Colon (tissue), 2 donors: ENCODE results near the gene NRSN1.

ENCODE experiments used
- FAIRE-seq: peaks from 2 replicates; lab custom pipeline; 2012; peaks lifted over from hg19 to GRCh38; lab: Jason Lieb, UNC
- donor health status: control.
- donor health status: control.

NRSN1 gene

DNA sequence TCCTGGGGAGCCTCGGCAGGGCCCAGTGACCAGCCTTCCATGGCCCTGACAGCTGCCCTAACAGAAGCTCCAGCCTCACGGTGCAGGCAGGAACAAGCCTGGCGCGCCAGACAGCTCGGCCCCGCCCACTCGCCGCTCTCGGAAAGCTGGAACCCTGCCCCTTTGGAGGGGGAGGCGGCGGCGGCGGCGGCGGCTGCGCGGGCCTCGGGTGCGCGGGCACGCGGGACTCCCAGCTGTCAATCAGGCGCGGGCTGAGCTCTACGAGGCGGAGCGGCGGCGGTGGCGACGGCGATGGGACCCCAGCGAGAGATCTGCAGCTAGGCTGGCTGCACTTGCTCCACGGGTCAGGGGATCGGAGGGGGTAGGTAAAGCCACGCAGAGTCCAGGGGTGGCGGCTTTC, at the start of gene NRSN1:
Gene NRSN1 (plus strand): TSS at position 236 of the 400 bp plus-strand sequence. CDS start 8,113 bp downstream, outside the sequence.
- no peak for FAIRE-seq

DNA sequence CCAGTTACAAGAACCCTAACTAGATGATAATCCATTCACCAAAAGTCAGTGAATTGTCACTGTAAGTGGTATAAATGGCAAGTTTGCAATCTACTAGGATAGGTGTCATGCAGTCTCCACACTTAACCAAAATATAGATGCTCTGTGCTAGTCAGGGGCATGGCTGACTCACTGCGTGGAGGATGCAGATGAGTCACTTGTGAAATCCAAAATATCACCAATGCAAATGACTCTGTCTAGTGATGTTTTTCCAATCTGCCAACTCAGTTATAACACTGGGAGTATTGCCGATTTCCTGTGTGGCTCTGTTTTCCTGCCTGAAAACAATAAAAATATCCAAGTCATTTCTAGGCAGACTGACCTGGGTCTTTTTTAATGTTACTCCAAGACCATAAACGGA, 47.8 kb upstream of the NRSN1 start:
- FAIRE-seq = no peak

DNA sequence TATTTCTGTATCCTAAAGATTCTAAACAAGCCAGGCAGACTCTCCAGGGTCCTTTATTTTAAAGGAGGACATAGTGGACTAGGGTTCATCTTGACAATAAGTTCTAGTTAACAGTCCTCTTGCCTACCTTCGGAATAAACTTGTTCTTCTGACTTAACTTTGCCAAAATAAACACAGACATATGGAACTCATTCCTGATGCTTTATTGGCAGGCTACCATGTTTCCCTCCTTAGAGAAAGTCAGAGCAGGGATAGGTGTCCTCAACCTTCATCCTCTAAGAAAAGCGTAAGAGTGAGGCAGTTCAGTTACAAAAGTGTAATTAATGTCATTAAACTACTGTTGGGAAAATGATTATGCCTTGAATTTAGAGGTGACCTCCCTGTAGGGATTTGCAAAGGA, 46.9 kb upstream of the NRSN1 start:
- no peak for FAIRE-seq

DNA sequence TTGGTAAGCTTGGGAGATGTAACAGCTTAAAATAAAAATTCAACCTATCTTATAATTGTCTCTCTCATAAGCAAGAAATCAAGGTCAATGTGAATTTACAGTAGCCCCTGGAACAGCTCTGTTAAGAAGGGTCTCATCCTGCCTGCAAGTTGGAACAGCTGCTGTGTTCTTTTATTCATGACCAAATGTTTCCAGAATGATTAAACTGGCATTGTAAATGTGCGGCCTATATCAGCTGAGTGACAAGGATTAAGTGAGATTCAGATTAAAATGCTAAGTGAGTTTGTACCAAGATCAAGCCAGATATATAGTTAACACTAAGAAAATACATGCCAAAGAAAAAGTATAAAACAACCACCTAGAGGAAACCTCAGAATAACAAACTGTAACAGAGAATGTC, 45.3 kb upstream of the NRSN1 start:
- FAIRE-seq = no peak

DNA sequence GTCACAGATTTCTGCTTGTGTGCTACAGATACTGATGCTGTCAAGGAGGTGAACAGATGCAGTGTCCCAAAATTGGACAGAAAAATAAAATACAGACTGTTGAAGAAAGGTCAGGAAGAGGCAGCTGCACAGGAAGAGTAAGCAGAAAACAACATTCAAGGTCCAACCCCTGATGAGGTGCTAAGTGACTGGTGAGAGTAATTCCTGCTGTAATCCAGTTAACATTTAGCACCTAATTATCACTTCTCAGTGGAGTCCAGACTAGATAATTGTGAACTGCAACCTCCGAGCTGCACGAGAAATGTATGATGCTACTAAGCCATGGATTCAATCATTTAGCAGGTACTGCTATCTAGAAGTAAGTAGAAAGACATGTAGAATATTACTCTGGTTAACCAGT, 36.3 kb upstream of the NRSN1 start:
- no peak for FAIRE-seq

DNA sequence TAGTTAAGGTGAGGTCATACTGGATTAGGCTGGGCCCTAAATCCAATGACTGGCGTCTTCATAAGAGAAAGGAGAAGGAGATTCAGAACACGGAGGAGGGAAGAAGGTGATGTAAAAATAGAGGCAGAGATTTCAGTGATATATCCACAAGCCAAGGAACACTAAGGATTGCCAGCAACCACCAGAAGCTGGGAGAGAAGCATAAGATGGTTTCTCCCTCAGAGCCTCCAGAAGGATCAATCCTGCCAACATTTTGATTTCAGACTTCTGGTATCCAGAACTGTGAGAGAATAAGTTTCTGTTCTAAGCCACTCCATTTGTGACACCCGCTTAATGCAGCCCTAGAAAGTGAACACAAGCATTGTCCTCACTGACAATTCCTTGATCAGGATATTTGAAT, 33.6 kb upstream of the NRSN1 start:
- no peak for FAIRE-seq

DNA sequence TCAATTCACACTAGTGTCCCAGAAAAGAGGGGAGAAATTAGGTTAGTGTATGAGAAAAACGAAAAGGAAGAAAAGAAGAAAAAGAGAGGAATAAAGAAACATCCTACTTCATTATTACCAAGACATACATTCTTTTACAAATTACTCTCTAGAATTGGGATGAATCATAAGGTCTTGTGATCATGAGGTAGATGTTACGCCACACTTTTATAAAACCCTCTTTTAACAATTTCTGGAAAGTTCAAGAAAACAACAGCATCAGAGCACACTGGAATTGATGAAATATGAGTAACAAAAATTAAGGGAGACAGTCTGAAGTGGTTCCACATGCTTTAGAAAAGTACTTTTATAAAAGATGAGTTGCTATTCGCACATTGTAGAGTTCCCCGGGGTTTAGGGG, 32.6 kb upstream of the NRSN1 start:
- no peak for FAIRE-seq

DNA sequence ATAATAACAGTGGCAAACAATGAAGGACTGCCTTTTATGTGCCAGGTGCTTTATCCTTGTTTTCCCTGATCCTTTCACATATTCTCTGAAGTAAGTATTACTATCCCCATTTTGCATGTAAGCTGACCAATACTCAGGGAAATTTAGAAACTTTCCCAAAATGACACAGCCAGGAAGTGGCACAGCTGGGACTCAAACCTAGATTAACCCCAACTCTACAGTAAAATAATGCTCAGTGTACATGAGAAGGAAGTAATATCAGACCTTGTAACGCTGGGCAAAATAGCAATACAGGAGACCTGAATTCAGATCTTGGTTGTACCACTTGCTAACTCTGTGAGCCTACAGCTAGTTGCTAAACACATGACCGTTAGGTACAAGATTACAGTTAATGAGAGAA, 26.8 kb upstream of the NRSN1 start:
- FAIRE-seq = no peak

GRCh38 chr6:24100024-24100769, 25.8 kb upstream of the NRSN1 start:
- no peak for FAIRE-seq

GRCh38 chr6:24100770-24101155, 25.3 kb upstream of the NRSN1 start:
- FAIRE-seq = no peak

DNA sequence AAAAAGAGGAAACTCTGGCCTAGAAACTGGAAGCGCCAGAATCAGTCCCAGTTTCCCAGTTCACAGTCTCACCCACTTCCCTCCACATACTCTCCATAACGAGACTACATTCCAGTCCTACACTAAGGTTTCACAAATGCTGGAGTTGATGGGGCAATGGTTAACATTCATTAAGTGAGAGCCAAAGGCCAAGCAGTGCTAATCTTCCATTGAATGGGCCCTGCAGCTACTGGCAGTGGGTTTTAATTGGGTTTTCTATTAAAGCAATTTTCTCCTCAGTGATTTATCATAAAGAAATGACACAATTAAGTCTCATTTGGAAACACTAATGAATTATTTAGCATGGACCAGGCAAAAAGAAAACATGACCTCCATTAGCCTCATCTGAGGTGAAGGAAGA, 20.8 kb upstream of the NRSN1 start:
- no peak for FAIRE-seq

GRCh38 chr6:24106291-24106690, 19.7 kb upstream of the NRSN1 start:
- no peak for FAIRE-seq

DNA sequence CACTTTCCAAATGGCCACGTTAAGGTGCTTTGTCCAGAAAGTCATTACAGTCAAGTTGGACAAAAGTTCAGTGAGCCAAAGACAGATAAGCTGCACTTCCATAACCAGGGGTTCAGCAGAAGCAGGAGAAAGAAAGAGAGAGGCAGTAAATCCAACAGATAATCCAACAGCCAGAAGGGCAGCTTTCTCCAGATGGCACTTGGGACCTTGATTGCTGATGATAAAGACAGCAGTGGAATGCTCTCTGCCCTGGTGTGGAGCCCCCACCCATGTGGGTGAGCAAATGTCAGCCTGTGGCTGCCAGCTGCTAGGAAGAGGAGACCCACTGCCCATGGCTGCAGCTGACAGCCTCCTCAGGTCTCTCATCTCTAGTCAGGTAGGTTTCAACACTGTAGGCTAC, 18.7 kb upstream of the NRSN1 start:
- no peak for FAIRE-seq

DNA sequence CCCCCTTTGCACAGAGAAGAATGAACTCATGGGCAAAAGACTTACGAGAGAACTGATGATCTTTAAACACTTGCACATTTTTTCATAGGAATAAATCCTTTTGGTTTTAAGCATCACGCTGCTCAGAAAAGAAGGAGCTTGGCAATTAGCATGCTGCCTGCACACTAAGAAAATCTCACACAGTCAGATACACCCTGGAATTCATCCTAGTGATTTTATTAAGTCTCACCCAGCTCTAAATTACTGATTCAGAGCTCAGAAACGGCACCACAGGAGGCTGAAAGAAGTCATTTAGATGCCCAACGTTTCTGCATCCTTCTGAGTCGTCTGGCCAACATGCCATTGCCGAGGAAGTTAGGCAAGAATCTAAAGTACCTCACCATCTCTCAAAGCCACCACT, 18.0 kb upstream of the NRSN1 start:
- FAIRE-seq = no peak

- FAIRE-seq = no peak
Observed at GRCh38 chr6:24110417-24110816, 15.6 kb upstream of the NRSN1 start.

- no peak for FAIRE-seq
Observed at GRCh38 chr6:24113891-24114290, 12.1 kb upstream of the NRSN1 start.

GRCh38 chr6:24117021-24117420, 9.0 kb upstream of the NRSN1 start:
- no peak for FAIRE-seq

DNA sequence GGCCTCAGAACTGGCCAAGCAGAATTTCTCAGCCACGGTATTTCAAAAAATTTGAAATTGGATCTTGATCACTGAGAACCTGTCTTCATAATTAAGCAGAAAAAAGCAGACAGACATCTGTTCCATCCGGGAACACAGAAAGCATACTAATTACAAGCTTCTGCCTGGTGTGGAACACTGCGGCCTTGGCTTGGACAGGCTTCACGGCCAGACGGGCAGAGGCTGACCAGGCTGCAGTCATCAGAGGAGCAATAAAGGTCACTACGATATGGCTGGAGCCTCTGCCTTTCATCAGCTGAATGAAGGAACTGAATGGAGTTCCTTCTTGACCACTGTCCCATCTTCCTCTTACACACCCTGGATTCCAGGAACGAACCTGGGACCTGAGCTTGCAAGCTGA, 3.9 kb upstream of the NRSN1 start:
- FAIRE-seq = no peak

DNA sequence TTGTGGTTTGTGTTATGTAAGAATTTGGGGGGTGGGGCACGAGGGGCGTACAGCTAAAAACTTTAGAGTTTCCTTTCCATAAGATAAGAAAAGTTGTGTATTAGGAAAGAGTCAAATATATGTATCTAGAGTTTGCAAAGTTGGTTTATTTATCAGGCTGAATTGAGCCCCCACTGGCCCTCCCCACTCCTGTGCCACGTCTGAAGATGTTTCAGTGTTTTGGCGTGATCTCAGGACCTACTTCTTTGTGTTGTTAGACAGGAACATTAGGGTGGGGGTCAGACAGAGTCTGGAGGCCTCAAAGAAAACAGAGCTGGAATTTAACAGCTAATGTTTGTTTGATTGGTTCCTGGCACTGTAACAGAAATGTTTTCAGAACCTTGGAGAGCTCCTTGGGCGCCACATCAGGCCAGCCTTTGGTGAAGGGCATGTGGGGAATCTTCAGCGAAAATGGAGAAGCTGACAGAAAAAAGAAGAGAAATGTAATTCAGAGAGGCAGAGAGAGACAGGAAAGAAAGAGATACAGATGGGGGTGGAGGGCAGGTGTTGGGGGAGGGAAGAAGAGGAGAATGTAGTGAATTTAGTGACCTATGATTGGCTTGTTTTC, 674 bp downstream of the NRSN1 start:
- no peak for FAIRE-seq

- peak; percentile 33 for FAIRE-seq
Observed at GRCh38 chr6:24127316-24127715, 1.3 kb downstream of the NRSN1 start.

DNA sequence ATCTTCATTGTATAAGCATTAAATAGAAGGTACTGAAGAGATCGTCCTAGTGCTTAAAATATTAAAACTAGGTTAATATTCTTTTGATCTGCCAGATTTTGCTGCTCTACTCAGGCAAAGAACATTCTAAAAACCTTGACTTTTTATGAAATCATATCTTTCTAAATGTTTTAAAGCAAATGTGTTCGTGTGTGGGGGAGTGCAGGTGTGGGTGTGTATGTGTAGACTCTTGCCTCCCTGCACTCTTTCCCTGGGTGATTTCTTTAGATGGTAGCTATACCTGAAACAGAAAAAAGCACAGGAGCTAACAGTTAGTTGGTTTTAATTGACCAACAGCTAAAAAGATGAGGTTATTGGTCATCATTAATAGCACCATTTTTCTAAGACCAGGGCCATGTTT, 5.7 kb downstream of the NRSN1 start:
- no peak for FAIRE-seq

DNA sequence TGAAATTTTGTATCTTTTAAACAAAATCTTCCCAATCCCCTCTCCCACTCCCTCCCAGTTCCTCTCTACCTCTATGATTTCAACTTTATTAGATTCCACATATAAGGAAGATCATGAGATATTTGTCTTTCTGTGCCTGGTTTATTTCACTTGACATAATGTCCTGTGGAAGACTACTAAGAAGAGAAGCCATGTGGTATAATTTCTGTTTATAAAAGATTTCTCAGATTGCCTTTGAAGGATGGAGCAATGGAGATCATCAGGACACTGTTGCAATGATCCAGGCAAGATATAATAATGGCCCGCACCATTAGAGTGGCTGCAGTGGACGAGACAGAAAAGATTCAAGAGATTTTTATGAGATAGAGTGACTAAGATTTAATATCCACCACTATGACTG, 13.1 kb downstream of the NRSN1 start:
- no peak for FAIRE-seq

- FAIRE-seq = no peak
Observed at GRCh38 chr6:24139639-24140038, 13.6 kb downstream of the NRSN1 start.

DNA sequence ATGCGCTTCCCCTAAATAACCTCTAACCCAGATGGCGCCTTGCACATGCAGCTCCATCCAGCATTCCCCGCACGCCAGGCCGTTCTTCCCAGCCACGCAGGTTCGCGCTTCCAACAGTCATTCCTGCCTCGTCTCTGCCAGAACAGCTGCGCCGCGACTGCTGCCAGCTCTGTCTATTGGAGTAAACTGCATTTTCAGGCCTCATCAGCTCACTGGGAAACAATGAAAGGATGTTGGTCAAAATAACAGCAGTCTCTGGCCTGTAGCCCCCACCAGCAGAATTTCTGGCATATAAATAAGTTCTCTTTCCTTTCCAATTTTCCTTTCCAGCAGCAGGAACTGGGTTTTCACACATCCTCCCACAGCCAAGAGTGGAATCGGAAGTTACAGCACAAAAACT, 14.6 kb downstream of the NRSN1 start:
- no peak for FAIRE-seq
